ENCODE data around the gene NSF. TPM values are rescaled to one million over a fixed set of nuclear protein-coding genes. Genes with fewer than 3 reads are reported as not detected.

The NSF gene
- total and polyA plus RNA-seq, 8 donors = 26.9 to 61.8 (median 32.0) TPM

DNA sequence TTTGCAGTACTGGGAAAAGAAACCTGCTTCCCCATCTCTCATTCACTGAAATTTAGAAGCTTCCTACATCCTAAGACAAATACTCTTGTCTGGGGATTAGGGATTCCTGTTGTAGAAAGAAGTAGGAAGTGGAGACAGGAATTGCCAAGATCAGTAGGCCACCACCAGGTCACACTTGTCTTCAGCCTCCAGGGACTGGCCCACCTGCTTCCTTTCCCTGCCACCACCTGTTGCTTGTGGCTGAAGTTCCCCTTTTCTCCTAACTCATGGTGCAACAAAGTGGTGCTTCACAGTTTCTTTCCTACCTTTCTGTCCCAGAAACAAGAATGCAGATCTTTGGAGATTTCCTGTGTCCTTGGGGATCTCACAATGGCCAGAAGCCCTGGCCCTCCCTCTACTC is 145.6 kb downstream of the NSF start:
- H3K9me3 ChIP-seq = no peaks in the 10 kb centered on the region
- ATAC-seq = no peak
- intact Hi-C loops (cut with DNase I) = no loop called here

DNA sequence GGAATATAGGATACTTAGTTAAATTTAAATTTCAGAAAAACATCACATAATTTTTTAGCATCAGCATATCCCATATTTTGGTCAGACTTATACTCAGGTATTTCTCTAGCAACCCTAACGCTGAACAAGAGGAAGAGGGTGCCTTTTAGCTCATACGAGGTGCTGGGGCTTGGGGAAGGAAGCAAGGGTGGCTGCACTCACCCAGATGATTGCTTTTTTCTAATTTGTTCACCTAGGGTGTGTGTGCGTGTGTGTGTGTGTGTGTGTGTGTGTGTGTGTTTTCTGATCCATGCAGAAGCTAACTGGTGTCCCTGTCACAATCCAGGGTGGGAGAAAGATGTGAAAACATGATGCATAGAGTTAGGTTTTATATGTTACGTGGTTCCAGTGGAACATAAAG is 146.9 kb downstream of the NSF start:
- no peak for DNase-seq
- intact Hi-C loops (cut with DNase I) = no loop called here
- H3K9me3 ChIP-seq = no peaks in the 10 kb centered on the region
- no peaks in the 10 kb centered on the region for H3K27me3 ChIP-seq
- H3K36me3 ChIP-seq = peaks cover 0 to 21% of the 10 kb centered on the region in 2 donors
- H3K4me3 ChIP-seq = no peak overlapping the region
- no peak for TF ChIP-seq CTCF (IDR thresholded peaks at IDR 0.05)
- no peak for ATAC-seq
- H3K27ac ChIP-seq = no peak overlapping the region
- H3K4me1 ChIP-seq = no peaks in the 10 kb centered on the region

More for the DNA sequence above, 145.6 kb downstream of the NSF start:
- Histone ChIP-seq H3K27me3 (no peaks in the 10 kb centered on the region), H3K4me1 (no peaks in the 10 kb centered on the region), H3K4me3 (no peak overlapping the region), H3K27ac (no peak overlapping the region), H3K36me3 (peaks cover 0 to 20% of the 10 kb centered on the region in 2 donors)
- DNase-seq = no peak
- no peak for TF ChIP-seq CTCF (IDR thresholded peaks at IDR 0.05)

GRCh38 chr17:46738544-46738943 is 148.1 kb downstream of the NSF start:
- no peak for ATAC-seq
- intact Hi-C loops (cut with DNase I) = no loop called here

DNA sequence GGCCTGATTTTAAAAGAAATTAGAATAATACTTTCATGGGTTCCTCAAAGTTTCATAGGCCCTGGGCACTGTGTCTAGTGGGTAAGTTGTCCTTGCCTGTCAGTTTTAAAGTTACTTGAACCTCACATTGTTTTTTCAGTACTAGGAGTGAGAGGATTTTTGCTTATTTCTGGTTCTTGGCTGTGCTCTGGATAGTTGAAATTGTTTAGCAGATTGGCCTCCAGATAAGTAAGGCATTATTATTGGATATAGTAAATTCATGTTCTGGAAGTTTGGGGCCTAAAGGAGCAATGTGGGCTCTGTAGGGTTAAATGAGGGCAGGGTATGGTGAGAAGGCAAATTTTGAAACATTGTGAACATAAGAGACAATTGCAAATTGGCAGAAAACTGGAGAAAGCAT is 149.5 kb downstream of the NSF start:
- ATAC-seq = no peak
- H3K4me1 ChIP-seq = no peaks in the 10 kb centered on the region
- no peak for TF ChIP-seq CTCF (IDR thresholded peaks at IDR 0.05)
- no peak for DNase-seq
- H3K9me3 ChIP-seq = no peaks in the 10 kb centered on the region
- H3K27me3 ChIP-seq = no peaks in the 10 kb centered on the region
- no peak overlapping the region for H3K27ac ChIP-seq
- H3K36me3 ChIP-seq = peaks cover 0 to 25% of the 10 kb centered on the region in 2 donors
- intact Hi-C loops (cut with DNase I) = no loop called here
- H3K4me3 ChIP-seq = no peak overlapping the region

More at GRCh38 chr17:46738544-46738943, 148.1 kb downstream of the NSF start:
- H3K4me3 ChIP-seq = no peak overlapping the region
- no peak overlapping the region for H3K27ac ChIP-seq
- no peak for DNase-seq
- no peaks in the 10 kb centered on the region for H3K27me3 ChIP-seq
- no peaks in the 10 kb centered on the region for H3K4me1 ChIP-seq
- TF ChIP-seq CTCF (IDR thresholded peaks at IDR 0.05) = no peak
- H3K36me3 ChIP-seq = peaks cover 0 to 23% of the 10 kb centered on the region in 2 donors
- no peaks in the 10 kb centered on the region for H3K9me3 ChIP-seq

- intact Hi-C loops (cut with DNase I) = no loop called here
- peaks cover 0 to 25% of the 10 kb centered on the region in 2 donors for H3K36me3 ChIP-seq
- H3K27me3 ChIP-seq = no peaks in the 10 kb centered on the region
- H3K4me1 ChIP-seq = no peaks in the 10 kb centered on the region
- no peak overlapping the region for H3K27ac ChIP-seq
- H3K9me3 ChIP-seq = no peaks in the 10 kb centered on the region
- no peak for ATAC-seq
- TF ChIP-seq CTCF (IDR thresholded peaks at IDR 0.05) = no peak
- no peak for DNase-seq
- no peak overlapping the region for H3K4me3 ChIP-seq
These were observed 150.8 kb downstream of the NSF start for GRCh38 chr17:46741122-46741730.

Data from left lung (tissue), 10 donors.